PFSK-1 (cell line): ENCODE measurements around the gene VEPH1.

Experiments used
- FOXP2 ChIP-seq: optimal IDR thresholded peaks from 2 replicates; pipeline ENCODE3; 2011; ENCODE audit warnings: borderline replicate concordance, control low read depth, inconsistent platforms; ENCODE audit not compliant: insufficient read depth; ENCODE audit errors: extremely low read length, extremely low read depth
- POLR2AphosphoS5 ChIP-seq: IDR thresholded peaks from 2 replicates; pipeline ENCODE4 v1.6.1; 2012; ENCODE audit warnings: low read depth, mild to moderate bottlenecking, control low read depth, low read length, moderate library complexity
- SIN3A ChIP-seq: IDR thresholded peaks from 2 replicates; pipeline ENCODE4 v1.6.1; 2012; ENCODE audit warnings: mild to moderate bottlenecking, low read length, moderate library complexity, borderline replicate concordance; ENCODE audit not compliant: insufficient read depth
- TAF1 ChIP-seq: IDR thresholded peaks from 2 replicates; pipeline ENCODE4 v1.6.1; 2012; ENCODE audit warnings: low read length, control low read depth, borderline replicate concordance; ENCODE audit not compliant: insufficient read depth
- TF ChIP-seq, protein P1 (sequence below), 2 experiments: IDR thresholded peaks; 2 replicates each; pipeline versions ENCODE4 v1.6.1 to v1.8.0; 2011 to 2012; ENCODE audit warnings: low read depth in 2 of 2, low read length in 2 of 2, control low read depth in 1 of 2, inconsistent platforms in 1 of 2, mild to moderate bottlenecking in 1 of 2, moderate library complexity in 1 of 2; ENCODE audit not compliant: insufficient read depth in 1 of 2

The VEPH1 gene

DNA sequence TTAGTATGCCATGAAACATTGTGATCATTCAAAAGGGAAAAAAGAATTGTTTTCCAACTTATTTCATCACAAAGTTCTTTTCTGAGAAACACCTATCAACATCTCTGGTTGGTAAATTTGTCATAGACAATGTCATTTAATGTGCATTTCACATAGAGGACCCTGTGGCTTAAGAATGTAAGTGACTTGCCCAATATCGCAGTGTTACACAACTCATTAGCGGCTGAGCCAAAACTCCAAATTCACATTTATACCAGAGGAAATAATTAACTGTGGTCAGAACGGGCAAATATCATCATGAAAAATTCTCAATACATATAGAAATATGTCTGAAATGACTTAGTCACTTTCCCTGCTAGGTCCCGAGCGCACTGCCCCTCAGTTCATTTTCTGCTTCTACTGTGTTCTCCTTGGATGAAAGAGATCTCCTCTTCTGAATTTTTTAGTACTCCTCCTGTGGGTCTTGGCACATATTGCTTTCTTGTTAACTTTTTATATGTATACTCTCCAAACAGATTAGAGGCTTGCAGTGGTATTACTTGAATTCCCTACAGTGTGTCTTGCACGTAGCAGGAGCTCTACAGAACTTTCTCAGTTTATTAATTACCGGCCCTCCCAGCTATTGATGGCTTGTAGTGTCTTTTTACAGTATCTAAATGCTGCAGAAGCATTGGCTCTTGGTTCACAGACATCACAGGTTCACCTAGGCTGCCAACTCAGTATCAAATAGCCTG lies 33.5 kb downstream of the VEPH1 start:
- TF ChIP-seq POLR2AphosphoS5 (no peak), FOXP2 (no peak), SIN3A (no peak), TAF1 (no peak)
- TF ChIP-seq, protein P1, sequence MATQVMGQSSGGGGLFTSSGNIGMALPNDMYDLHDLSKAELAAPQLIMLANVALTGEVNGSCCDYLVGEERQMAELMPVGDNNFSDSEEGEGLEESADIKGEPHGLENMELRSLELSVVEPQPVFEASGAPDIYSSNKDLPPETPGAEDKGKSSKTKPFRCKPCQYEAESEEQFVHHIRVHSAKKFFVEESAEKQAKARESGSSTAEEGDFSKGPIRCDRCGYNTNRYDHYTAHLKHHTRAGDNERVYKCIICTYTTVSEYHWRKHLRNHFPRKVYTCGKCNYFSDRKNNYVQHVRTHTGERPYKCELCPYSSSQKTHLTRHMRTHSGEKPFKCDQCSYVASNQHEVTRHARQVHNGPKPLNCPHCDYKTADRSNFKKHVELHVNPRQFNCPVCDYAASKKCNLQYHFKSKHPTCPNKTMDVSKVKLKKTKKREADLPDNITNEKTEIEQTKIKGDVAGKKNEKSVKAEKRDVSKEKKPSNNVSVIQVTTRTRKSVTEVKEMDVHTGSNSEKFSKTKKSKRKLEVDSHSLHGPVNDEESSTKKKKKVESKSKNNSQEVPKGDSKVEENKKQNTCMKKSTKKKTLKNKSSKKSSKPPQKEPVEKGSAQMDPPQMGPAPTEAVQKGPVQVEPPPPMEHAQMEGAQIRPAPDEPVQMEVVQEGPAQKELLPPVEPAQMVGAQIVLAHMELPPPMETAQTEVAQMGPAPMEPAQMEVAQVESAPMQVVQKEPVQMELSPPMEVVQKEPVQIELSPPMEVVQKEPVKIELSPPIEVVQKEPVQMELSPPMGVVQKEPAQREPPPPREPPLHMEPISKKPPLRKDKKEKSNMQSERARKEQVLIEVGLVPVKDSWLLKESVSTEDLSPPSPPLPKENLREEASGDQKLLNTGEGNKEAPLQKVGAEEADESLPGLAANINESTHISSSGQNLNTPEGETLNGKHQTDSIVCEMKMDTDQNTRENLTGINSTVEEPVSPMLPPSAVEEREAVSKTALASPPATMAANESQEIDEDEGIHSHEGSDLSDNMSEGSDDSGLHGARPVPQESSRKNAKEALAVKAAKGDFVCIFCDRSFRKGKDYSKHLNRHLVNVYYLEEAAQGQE (IDR thresholded peaks at IDR 0.05; ENCODE audit: insufficient read depth in 1 of 2, low read depth in 2 of 2, low read length in 2 of 2) = no peak

DNA sequence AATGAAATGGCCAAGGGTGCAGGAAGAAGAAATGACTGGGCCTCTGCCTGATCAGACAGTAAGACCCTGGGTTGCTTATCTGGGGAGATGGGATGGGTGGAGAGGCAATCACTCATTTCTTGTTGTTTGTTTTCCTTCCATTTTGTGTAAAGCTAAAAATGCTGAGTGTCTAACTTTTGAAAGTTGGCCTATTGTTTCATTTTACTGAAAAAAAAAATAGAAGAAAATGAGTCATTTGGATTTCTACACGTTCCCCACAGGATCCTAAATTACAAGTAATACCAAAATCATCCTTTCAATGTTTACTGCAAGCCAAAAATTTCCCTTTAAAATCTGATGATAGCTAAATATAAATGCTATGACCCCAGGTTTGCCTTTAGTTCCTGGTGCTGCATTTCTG lies 36.0 kb downstream of the VEPH1 start:
- no peak for TF ChIP-seq SIN3A
- TF ChIP-seq FOXP2 = no peak
- TF ChIP-seq, protein P1 (IDR thresholded peaks at IDR 0.05; ENCODE audit: insufficient read depth in 1 of 2, low read depth in 2 of 2, low read length in 2 of 2) = no peak
- TF ChIP-seq POLR2AphosphoS5 = no peak
- no peak for TF ChIP-seq TAF1

DNA sequence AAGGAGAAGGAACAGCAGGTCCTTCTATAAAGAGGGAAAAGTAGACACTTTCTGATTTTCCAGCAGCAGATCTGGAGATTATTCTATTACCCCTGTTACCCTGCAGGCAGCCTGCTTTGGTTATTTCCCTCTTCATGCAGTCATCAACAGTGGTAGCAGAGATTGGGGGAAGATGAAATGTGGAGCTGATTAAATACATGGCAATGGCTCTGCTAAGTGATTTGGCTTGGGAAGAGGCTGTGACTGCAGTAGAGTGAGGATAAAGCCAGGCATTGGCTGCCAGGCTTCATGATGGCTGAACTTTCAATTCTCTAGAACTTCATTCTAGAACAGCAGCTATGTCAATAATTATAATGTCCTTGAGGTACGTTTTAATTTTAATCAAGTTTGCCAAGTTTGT lies 37.5 kb downstream of the VEPH1 start:
- TF ChIP-seq, protein P1 (IDR thresholded peaks at IDR 0.05; ENCODE audit: insufficient read depth in 1 of 2, low read depth in 2 of 2, low read length in 2 of 2) = no peak
- TF ChIP-seq FOXP2 (no peak), SIN3A (no peak), TAF1 (no peak), POLR2AphosphoS5 (no peak)

DNA sequence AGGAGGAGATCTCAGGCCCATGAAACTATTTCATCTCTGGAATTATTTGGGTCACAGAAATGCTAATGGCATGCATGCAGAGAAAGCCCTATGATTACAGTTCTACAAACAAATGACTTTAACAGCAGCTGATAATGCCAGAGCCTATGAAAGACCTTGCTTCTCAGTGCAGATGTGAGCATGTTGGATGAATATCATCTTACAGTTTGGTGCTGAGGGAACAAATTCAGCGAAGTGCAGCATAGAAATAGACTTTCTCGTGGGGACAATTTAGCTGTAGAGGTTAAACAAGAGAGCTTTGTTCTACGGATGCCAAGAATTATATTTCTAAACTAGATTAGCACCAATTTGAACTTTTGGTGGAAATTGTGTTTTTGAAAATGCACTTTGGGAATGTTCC lies 38.9 kb downstream of the VEPH1 start:
- TF ChIP-seq TAF1 (no peak), FOXP2 (no peak), POLR2AphosphoS5 (no peak), SIN3A (no peak)
- TF ChIP-seq, protein P1 (IDR thresholded peaks at IDR 0.05; ENCODE audit: insufficient read depth in 1 of 2, low read depth in 2 of 2, low read length in 2 of 2) = no peak
